Measurements from ENCODE around the gene KXD1.

The KXD1 gene

DNA sequence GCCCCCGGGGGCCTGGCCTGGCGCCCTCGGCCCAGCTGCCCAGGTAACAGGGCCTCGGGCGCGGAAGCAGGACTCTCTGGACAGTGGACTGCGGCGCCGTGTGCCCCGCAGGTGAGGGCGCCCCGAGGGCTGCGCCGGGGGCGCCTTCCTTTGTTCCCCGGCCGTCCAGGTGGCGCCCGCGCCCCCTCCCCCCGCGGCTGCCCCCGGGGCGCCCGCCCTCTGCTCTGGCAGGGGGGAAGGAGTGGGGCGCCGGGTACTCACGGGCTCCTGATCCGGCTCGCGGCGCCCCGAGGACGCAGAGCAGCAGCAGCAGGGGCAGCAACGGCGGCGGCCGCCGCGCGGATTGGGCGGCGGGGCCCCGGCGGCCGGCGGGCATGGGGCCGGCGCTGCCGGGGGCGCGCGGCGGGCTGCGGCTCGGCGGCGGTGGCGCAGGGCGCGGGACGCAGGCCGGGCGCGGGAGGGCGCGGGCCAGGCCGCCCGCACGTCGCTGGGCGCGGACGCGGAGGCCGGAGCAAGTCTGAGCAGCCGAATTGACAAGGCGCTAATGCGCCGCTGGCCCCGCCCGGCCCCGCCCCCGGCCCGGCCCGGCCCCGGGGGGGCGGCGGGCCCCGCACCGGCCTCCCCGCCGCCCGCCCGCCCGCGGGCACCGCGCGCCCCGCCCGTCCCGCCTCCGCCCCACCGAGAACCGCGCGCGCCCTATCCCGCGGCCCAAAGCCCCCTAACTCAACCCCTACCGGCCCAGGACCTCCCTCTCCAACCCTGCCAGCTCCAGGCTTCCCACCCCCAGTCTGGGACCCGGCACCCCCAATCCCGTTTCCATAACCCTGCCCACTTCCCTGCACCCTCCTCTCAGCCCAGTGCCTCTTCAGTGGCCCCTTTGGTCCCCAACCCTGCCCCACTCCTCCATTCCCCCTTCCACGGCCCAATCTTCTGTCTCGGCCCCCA lies 48.9 kb downstream of the KXD1 start, which contains the start of gene CRLF1:
TSS of gene CRLF1 (minus strand) at position 519 of the 945 bp plus-strand sequence. CDS start at position 376, 143 bp downstream.
- H3K4me3 ChIP-seq (ENCODE audit: control insufficient read depth, low read depth, low read length), result peak within 1 kb of the TSS; percentile 45
- TF ChIP-seq, protein P1, sequence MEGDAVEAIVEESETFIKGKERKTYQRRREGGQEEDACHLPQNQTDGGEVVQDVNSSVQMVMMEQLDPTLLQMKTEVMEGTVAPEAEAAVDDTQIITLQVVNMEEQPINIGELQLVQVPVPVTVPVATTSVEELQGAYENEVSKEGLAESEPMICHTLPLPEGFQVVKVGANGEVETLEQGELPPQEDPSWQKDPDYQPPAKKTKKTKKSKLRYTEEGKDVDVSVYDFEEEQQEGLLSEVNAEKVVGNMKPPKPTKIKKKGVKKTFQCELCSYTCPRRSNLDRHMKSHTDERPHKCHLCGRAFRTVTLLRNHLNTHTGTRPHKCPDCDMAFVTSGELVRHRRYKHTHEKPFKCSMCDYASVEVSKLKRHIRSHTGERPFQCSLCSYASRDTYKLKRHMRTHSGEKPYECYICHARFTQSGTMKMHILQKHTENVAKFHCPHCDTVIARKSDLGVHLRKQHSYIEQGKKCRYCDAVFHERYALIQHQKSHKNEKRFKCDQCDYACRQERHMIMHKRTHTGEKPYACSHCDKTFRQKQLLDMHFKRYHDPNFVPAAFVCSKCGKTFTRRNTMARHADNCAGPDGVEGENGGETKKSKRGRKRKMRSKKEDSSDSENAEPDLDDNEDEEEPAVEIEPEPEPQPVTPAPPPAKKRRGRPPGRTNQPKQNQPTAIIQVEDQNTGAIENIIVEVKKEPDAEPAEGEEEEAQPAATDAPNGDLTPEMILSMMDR (IDR thresholded peaks at IDR 0.05; ENCODE audit: control insufficient read depth, insufficient read depth, low read depth, low read length, missing control alignments), result no peak
- no peak for DNase-seq (ENCODE audit: low read depth)

DNA sequence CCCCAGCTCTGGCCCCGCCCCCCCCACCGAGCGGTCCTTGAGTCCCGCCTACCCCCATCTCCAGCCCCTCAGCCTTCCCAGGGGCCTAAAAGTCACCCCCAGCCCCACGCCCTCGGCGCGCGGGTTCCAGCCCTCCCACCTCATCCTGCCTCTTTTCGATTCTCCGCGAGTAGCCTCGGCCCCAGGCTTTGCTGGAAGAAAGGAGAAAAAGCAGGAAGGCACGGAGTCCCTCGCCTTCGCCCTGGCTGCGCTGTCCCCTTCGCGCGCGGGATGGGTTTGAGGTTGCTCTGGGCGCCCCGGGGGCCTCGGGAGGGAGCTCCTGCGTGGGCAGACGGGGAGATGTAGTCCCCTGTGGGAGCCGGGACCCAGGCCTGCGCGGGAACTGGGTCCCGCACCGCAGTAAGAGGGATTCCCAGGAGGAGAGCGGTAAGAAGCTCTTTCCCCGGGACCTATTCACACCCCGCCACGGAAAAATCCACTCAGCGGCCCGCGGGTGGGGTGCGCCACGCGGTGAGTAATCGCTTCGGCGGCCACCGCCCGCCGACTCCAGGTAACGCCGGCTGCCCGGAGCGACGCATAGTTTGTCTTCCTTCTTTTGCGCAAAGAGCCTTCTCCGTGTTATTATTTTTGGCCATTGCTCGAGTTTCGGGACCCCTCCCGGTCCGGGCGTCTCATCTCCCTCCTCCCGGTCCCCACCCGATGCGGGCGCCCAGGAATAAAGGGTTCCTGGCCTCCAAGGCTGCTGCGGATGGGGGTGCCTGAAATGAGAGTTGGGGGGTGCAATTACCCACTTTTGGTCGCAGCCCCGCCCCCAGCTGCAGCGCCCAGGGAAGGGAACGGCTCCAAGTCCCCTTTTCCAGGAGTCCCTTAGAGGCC lies 49.8 kb downstream of the KXD1 start:
- H3K4me3 ChIP-seq (ENCODE audit: control insufficient read depth, low read depth, low read length), result peak overlapping the region; percentile 45
- no peak for DNase-seq (ENCODE audit: low read depth)
- TF ChIP-seq, protein P1 (IDR thresholded peaks at IDR 0.05; ENCODE audit: control insufficient read depth, insufficient read depth, low read depth, low read length, missing control alignments), result no peak

DNA sequence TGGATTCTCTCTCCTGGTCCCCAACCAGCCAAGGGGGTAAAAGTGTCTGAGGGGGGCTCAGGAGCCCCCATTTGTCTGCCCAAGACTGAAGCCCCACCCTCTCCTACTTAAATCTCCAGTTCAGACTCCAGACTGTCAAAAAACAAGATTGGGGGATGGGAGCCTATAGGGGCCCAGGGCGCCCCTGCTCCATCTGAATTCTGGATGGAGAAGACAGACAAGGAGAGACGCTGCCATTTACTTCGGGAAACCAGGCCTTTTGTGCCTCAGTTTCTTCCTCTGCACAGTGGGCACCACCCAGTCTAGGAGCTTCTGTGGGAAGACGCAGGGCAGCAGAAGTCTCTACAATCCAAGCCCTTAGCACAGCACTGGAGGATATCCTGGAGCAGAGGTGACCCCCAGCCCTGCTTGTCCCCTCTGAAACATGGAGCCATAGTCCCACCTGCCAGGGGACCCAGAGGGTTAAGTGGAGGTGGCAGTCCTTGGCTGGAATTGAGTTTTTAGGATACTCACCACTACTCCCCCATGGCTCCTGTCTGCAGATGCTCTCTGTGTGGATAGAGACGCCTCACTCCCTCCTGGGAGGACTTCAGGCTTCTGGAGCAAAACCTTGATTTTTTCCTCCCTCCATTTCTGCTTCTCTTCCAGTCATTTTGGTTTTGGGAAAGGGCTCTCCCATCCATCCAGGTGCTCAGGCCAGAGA lies 50.6 kb downstream of the KXD1 start:
- H3K4me3 ChIP-seq (ENCODE audit: control insufficient read depth, low read depth, low read length), result no peak overlapping the region
- DNase-seq (ENCODE audit: low read depth), result no peak
- TF ChIP-seq, protein P1 (IDR thresholded peaks at IDR 0.05; ENCODE audit: control insufficient read depth, insufficient read depth, low read depth, low read length, missing control alignments), result no peak

DNA sequence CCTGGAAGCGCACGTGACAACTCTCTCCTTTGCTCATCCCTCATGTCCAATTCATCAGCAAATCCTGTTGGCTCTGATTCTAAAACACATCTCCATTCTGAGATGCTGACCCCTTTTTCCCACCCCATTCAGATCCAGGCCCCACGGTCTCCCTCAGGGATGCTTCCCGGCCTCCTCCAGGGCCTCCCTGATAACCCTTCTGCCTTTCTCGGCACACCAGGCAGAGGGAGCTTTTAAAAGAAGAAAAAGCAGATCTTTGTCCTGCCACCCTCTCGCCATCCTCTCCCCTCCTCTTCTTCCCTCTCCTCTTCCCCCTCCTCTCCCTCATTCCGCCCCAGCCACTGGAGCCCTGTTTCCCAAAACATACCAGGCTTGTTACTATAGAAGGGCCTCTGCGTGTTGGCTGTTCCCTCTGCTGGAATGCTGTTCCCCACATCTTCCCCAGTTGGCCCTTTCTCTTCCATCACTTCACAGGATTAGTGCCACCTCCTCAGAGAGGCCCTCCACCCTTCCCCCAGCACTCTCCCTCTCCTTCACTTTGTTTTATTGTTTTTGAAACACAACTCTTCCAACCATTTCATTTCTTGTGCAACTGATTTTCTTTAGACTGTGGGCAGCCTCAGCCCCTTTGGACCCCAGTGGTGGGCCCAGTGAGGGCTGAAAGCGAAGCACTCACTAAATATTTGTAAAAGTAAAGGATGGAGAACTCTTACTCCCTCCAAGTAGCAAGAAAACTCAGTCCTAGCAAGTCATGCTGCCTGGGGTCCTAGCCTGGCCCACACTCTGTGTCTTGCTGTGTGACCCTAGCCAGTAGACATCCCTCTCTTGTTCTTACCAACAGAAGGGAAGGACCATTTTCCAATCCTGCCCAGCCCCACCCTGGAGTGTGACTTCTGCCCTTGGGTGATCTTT lies 51.4 kb downstream of the KXD1 start:
- H3K4me3 ChIP-seq (ENCODE audit: control insufficient read depth, low read depth, low read length), result no peak overlapping the region
- TF ChIP-seq, protein P1 (IDR thresholded peaks at IDR 0.05; ENCODE audit: control insufficient read depth, insufficient read depth, low read depth, low read length, missing control alignments), result no peak
- DNase-seq (ENCODE audit: low read depth), result no peak

DNA sequence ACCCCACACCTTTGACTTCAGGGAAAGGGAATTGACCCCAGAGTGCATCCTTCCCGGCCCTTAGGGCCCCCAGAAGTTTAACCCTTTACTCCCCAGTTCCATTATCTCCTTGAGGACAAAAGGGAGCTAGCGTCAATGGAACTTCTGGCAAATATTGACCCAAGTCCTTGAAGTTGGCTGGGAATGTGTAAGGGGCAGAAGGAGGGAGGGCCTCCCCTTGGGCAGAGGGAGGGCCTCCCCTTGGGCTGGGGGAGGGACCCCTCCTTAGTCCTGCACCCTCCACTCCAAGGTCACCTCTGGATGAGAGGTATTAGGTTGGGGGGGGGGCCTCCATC lies 52.0 kb downstream of the KXD1 start:
- DNase-seq (ENCODE audit: low read depth), result no peak
- TF ChIP-seq, protein P1 (IDR thresholded peaks at IDR 0.05; ENCODE audit: control insufficient read depth, insufficient read depth, low read depth, low read length, missing control alignments), result no peak
- H3K4me3 ChIP-seq (ENCODE audit: control insufficient read depth, low read depth, low read length), result no peak overlapping the region

All from AG09309 (cell line).